Adrenal gland (tissue), 5 donors: Measurements from ENCODE around the gene TMEM201.

Experiments used
- POLR2A ChIP-seq, 2 donors: fragments of 450-650 bp; IDR thresholded peaks; one replicate each; pipeline ENCODE4 v1.6.1; 2017; ENCODE audit warnings: antibody characterized with exemption in 2 of 2, mild to moderate bottlenecking in 2 of 2, moderate library complexity in 1 of 2
- TF ChIP-seq, protein P1 (sequence below), 6 experiments: fragments of 450-650 bp in 4 of 6; fragments of 200-600 bp in 2 of 6; sonication (generic) in 1 of 6; IDR thresholded peaks; 1 replicate in 5 of 6; 2 replicates in 1 of 6; pipeline versions ENCODE4 v1.5.1 to v1.8.0; 2016 to 2021; ENCODE audit warnings: antibody characterized with exemption in 6 of 6, mild to moderate bottlenecking in 2 of 6, moderate library complexity in 1 of 6
- donor health status: DM: no; HTN: no; CAD: no.

DNA sequence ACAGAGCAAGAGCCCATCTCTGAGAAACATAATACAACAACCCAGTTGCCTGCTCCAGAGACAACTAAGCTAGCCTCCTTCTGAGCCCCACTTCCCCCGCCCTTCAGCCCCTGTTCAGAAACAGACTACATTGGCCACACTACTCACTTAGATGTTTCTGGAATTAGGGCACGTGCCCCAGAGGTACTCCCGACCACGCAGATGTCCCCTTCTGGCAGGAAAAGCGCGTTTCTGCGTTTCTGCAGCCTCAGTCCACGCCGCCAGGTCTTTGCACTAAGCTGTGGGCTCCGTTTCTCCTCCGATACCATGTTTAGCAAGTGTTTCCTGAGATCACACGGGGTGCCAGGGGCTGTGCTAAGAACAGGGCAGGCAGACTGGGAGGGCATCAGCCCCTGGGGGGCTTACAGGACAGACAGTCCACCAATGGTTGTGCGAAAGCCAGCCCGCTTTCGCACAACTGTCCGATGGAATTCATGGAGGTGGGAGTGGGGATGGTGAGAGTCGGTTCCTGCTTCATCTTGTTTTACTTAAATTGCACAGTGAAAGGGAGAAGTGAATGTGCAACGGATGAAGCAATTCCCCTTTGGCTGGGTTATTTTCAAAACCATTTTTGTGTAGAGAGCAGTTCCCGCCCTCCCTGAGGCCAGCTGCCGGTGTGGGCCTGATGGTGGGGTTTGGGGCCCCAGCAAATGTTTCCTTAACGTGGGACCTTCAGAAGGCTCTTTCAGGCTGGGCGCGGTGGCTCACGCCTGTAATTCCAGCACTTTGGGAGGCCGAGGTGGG lies 65.5 kb downstream of the TMEM201 start:
- TF ChIP-seq, protein P1, sequence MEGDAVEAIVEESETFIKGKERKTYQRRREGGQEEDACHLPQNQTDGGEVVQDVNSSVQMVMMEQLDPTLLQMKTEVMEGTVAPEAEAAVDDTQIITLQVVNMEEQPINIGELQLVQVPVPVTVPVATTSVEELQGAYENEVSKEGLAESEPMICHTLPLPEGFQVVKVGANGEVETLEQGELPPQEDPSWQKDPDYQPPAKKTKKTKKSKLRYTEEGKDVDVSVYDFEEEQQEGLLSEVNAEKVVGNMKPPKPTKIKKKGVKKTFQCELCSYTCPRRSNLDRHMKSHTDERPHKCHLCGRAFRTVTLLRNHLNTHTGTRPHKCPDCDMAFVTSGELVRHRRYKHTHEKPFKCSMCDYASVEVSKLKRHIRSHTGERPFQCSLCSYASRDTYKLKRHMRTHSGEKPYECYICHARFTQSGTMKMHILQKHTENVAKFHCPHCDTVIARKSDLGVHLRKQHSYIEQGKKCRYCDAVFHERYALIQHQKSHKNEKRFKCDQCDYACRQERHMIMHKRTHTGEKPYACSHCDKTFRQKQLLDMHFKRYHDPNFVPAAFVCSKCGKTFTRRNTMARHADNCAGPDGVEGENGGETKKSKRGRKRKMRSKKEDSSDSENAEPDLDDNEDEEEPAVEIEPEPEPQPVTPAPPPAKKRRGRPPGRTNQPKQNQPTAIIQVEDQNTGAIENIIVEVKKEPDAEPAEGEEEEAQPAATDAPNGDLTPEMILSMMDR (IDR thresholded peaks at IDR 0.05): no peak
- no peak for TF ChIP-seq POLR2A (IDR thresholded peaks at IDR 0.05)
